GM21367 (cell line): ENCODE results near the gene ORC2.

Experiments
- ATAC-seq: cut with Tn5 transposase; IDR thresholded peaks from one replicate; pipeline ENCODE4 v1.9.1; 2021; ENCODE audit not compliant: unreplicated experiment

Gene ORC2

GRCh38 chr2:200862532-200863000 is 100.9 kb downstream of the ORC2 start:
- ATAC-seq: no peak

DNA sequence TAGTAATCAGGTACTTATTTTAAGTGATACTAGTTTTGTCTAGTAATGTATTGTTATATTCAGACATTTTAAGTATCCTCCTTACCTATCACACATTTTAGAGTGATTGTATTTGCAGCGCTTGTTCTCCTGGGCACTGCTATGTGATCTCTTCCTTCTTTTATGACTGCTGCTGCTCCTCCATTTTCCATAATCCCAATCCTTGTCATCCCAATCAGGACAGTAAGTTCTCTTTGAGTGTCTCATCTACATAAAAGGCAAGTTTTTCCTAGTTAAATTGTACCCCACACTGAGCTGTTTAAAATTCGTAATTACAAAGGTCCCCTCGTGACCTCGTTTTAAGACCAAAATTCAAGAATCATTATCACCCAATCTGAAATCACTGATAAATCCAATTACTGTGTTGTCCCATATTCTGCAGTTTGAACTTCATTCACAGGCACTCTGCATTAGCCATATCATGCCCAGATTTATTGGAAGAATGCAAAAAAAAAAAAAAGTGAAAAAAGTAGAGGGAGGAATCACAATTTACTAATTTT is 101.8 kb downstream of the ORC2 start:
- no peak for ATAC-seq

DNA sequence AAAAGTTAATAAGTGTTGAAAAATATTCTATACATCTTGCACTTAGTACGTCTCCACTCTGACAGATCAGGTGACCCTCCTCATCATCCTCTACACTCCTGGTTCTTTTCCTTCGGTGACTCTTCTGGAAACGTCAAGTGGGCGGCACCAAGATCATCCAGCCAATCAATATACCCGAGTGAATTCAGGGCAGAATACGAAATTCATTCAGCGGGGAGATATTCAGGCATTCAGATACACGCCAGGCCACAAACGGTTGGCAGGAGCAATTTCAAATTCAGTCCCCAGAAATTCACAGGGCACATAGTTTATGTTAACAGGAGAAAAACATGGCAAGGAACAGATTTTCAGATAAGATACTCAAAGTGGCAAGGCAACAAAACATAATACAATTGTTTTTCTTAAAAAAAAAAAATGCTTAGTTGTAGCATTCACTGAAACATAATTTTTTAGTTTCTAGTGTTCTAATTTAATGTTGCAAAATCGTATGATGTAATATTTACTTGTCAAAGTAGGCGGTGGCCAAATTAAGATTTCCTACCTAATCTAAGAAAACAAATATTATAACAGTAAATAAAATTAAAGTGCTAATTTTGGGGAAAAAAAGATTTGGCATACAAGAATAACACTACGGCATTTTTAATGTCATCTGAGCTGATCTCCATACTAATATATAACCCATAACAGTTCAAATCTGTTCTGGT is 103.2 kb downstream of the ORC2 start:
- ATAC-seq: no peak
